ENCODE measurements around the gene PTPRM. TPM values are rescaled to one million over a fixed set of nuclear protein-coding genes. Genes with fewer than 3 reads are reported as not detected.

PTPRM gene
- total and polyA plus RNA-seq, 2 donors (not counting 3 experiments of a cell fraction or from before 2014, with no cell fraction given) = 37.4 to 43.7 TPM

DNA sequence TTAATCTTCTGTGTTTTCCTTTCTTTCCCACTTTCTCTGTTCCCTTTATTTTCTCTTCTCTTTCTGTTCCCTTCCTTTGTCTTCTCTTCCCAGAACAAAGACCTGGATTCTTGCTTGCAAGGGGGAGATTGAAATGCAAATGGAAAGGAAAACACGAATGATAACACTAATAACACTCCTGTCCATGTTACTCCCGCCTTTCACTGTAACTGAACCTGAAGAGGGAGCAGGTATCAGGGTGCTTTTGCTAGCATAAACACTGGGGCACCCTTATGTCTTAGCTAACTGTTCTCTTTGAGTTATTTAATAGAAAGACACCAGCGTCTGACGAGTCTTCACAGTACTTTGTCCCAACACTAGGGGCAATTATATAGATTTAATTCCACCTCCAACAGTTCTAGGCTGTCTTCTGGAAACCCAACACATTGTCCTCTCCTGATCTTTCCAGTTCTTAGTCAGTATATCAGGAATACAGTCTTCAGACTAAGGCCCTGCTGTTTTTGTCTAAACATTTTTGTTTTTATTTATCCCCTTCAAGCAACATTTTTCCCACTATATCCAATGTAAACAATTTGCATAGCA is 99.2 kb downstream of the PTPRM start:
- CTCF ChIA-PET = no interaction called here
- BruUV-seq (replicated peaks) = no TSS peak

More for the DNA sequence above, 99.2 kb downstream of the PTPRM start:
- Histone ChIP-seq H3K9ac (replicated peaks; ENCODE audit: extremely low read depth, insufficient read depth, low read length) (no peak overlapping the region), H3K27me3 (ENCODE audit: control insufficient read depth in 2 of 2, insufficient read depth in 2 of 2, low read length in 2 of 2) (no peaks in the 10 kb centered on the region), H3K27ac (ENCODE audit: insufficient read depth, low read depth, low read length) (no peak overlapping the region), H3K36me3 (ENCODE audit: control insufficient read depth in 2 of 2, extremely low read depth in 1 of 2, insufficient read depth in 2 of 2, low read length in 2 of 2) (no peaks in the 10 kb centered on the region), H3K79me2 (ENCODE audit: control insufficient read depth, insufficient read depth, low read length) (no peaks in the 10 kb centered on the region), H3K4me2 (ENCODE audit: insufficient read depth, low read length) (no peak overlapping the region), H4K20me1 (replicated peaks; ENCODE audit: control insufficient read depth, extremely low read depth, insufficient read depth, low read length) (no peaks in the 10 kb centered on the region), H2AFZ (ENCODE audit: low read depth, low read length) (no peak overlapping the region), H3K9me1 (replicated peaks; ENCODE audit: control insufficient read depth, extremely low read depth, insufficient read depth, low read length) (no peaks in the 10 kb centered on the region), H3K4me1 (ENCODE audit: control insufficient read depth, extremely low read depth, insufficient read depth, low read length) (no peaks in the 10 kb centered on the region), H3K4me3 (replicated peaks in 1 of 3; ENCODE audit: insufficient read depth in 1 of 3, low read depth in 1 of 3, low read length in 3 of 3) (no peak overlapping the region), H3K9me3 (replicated peaks; ENCODE audit: control insufficient read depth, insufficient read depth, low read length) (no peaks in the 10 kb centered on the region)
- dilution Hi-C loops (cut with MboI; ENCODE audit: extremely low pct_ligation_motif_present, low sequenced_read_pairs) (no loop called here), intact Hi-C loops (cut with micrococcal nuclease) (no loop called here)
- DNase-seq (ENCODE audit: low read depth, low spot score) (no peak), FAIRE-seq (no peak)
- POLR2A ChIA-PET = no interaction called here
- TF ChIP-seq POLR2A (IDR thresholded peaks at IDR 0.05; ENCODE audit: low read depth, low read length) (no peak), MYC (IDR thresholded peaks at IDR 0.05; ENCODE audit: low read depth, low read length) (no peak), MAX (IDR thresholded peaks at IDR 0.05; ENCODE audit: insufficient read depth, insufficient read length) (no peak), GATA2 (IDR thresholded peaks at IDR 0.05; ENCODE audit: insufficient read depth, insufficient read length, low read depth, low read length) (no peak), JUN (IDR thresholded peaks at IDR 0.05; ENCODE audit: borderline replicate concordance, insufficient read depth, insufficient read length, low read depth) (no peak)
- TF ChIP-seq, protein P1, sequence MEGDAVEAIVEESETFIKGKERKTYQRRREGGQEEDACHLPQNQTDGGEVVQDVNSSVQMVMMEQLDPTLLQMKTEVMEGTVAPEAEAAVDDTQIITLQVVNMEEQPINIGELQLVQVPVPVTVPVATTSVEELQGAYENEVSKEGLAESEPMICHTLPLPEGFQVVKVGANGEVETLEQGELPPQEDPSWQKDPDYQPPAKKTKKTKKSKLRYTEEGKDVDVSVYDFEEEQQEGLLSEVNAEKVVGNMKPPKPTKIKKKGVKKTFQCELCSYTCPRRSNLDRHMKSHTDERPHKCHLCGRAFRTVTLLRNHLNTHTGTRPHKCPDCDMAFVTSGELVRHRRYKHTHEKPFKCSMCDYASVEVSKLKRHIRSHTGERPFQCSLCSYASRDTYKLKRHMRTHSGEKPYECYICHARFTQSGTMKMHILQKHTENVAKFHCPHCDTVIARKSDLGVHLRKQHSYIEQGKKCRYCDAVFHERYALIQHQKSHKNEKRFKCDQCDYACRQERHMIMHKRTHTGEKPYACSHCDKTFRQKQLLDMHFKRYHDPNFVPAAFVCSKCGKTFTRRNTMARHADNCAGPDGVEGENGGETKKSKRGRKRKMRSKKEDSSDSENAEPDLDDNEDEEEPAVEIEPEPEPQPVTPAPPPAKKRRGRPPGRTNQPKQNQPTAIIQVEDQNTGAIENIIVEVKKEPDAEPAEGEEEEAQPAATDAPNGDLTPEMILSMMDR (IDR thresholded peaks at IDR 0.05; ENCODE audit: extremely low read depth in 1 of 2, insufficient read depth in 1 of 2, low read depth in 1 of 2, low read length in 2 of 2) = no peak

Data from endothelial cell of umbilical vein (primary cell).